HG03039 (cell line): Measurements from ENCODE around the gene ARL13B.
"Not testable (repeated sequence)": the region's sequence is repeated elsewhere in the genome, so short reads cannot be mapped to it uniquely, and the experiment has no call there.

Experiments
- ATAC-seq: cut with Tn5 transposase; IDR thresholded peaks from one replicate; pipeline ENCODE4 v1.9.1; 2021; ENCODE audit warnings: mild to moderate bottlenecking, moderate library complexity; ENCODE audit not compliant: unreplicated experiment

ARL13B gene

GRCh38 chr3:93979850-93980676 lies at the start of gene ARL13B:
Gene ARL13B, plus strand, starts transcription at chr3:93980155. Its CDS starts 269 bp downstream, at chr3:93980424.
- peak; percentile 100 for ATAC-seq

GRCh38 chr3:93931597-93932229 lies 48.2 kb upstream of the ARL13B start:
- ATAC-seq: no peak

- ATAC-seq: no peak
Observed at GRCh38 chr3:93934366-93935046, 45.4 kb upstream of the ARL13B start.

- no peak for ATAC-seq
Observed at GRCh38 chr3:93936549-93936948, 43.4 kb upstream of the ARL13B start.

GRCh38 chr3:93937485-93937884 lies 42.5 kb upstream of the ARL13B start:
- not testable (repeated sequence) for ATAC-seq

GRCh38 chr3:93949958-93950357 lies 30.0 kb upstream of the ARL13B start:
- not testable (repeated sequence) for ATAC-seq

GRCh38 chr3:93961026-93961425 lies 18.9 kb upstream of the ARL13B start:
- ATAC-seq: no peak

GRCh38 chr3:93961489-93961888 lies 18.5 kb upstream of the ARL13B start:
- ATAC-seq: no peak

- ATAC-seq: no peak
Observed at GRCh38 chr3:93962798-93963197, 17.2 kb upstream of the ARL13B start.

- not testable (repeated sequence) for ATAC-seq
Observed at GRCh38 chr3:93965106-93965505, 14.8 kb upstream of the ARL13B start.

GRCh38 chr3:93969443-93969842 lies 10.5 kb upstream of the ARL13B start:
- no peak for ATAC-seq

- ATAC-seq: no peak
Observed at GRCh38 chr3:93969997-93970396, 10.0 kb upstream of the ARL13B start.

GRCh38 chr3:93973131-93974126 lies 6.5 kb upstream of the ARL13B start, which contains the start of gene PROS1:
Gene PROS1, minus strand, starts transcription at chr3:93973896. Its CDS starts 147 bp downstream, at chr3:93973749.
- peak; percentile 86 for ATAC-seq

GRCh38 chr3:93981649-93982048 lies 1.7 kb downstream of the ARL13B start:
- ATAC-seq: no peak

- no peak for ATAC-seq
Observed at GRCh38 chr3:93983408-93983807, 3.5 kb downstream of the ARL13B start.

GRCh38 chr3:93984618-93985017 lies 4.7 kb downstream of the ARL13B start:
- ATAC-seq: no peak

- no peak for ATAC-seq
Observed at GRCh38 chr3:93988283-93988682, 8.3 kb downstream of the ARL13B start.

- ATAC-seq: no peak
Observed at GRCh38 chr3:93988764-93989163, 8.8 kb downstream of the ARL13B start.

- no peak for ATAC-seq
Observed at GRCh38 chr3:93989241-93989640, 9.3 kb downstream of the ARL13B start.

- ATAC-seq: no peak
Observed at GRCh38 chr3:93991631-93992030, 11.7 kb downstream of the ARL13B start.
